Neural cell (in vitro differentiated cells): ENCODE data around the gene PIK3C2A. TPM values are rescaled to one million over a fixed set of nuclear protein-coding genes. Genes with fewer than 3 reads are reported as not detected.
A peak's percentile ranks its signal among the peaks of the same experiment; 100 is the strongest.

Experiments used
- H2AFZ ChIP-seq: fragments of 200-600, 300-800 bp; sonication (generic), shearing (Covaris generic); 2 replicates; pipeline ENCODE4 v1.6.0; 2014; ENCODE audit warnings: low read depth, mild to moderate bottlenecking, antibody characterized with exemption, low read length, moderate library complexity
- H3F3A ChIP-seq: fragments of 200-600 bp; shearing (Covaris generic); 2 replicates; pipeline ENCODE4 v1.6.1; 2016; ENCODE audit warnings: mild to moderate bottlenecking, moderate library complexity, mixed read lengths, antibody characterized with exemption, low read length; ENCODE audit not compliant: insufficient read depth, poor library complexity, severe bottlenecking
- H3K27ac ChIP-seq: fragments of 200-600, 300-800 bp; sonication (generic), shearing (Covaris generic); 2 replicates; pipeline ENCODE4 v1.5.1; 2014; ENCODE audit warnings: mild to moderate bottlenecking, low read length, moderate library complexity
- H3K27me3 ChIP-seq: fragments of 300-800, 200-600 bp; sonication (generic), shearing (Covaris generic); 2 replicates; pipeline ENCODE4 v1.6.0; 2014; ENCODE audit warnings: mild to moderate bottlenecking, low read depth, low read length, moderate library complexity; ENCODE audit not compliant: insufficient read depth
- H3K36me3 ChIP-seq: fragments of 300-800, 200-600 bp; sonication (generic), shearing (Covaris generic); 2 replicates; pipeline ENCODE4 v1.5.1; 2014; ENCODE audit warnings: mild to moderate bottlenecking, antibody characterized with exemption, low read length, moderate library complexity; ENCODE audit not compliant: insufficient read depth
- H3K4me2 ChIP-seq: fragments of 300-800, 200-600 bp; sonication (generic), shearing (Covaris generic); 2 replicates; pipeline ENCODE4 v1.6.0; 2014; ENCODE audit warnings: mild to moderate bottlenecking, low read length
- H3K4me3 ChIP-seq: fragments of 300-800, 200-600 bp; sonication (generic), shearing (Covaris generic); 2 replicates; pipeline ENCODE4 v1.5.1; 2014; ENCODE audit warnings: mild to moderate bottlenecking, low read length, moderate library complexity
- H3K79me2 ChIP-seq: fragments of 200-600 bp; shearing (Covaris generic); replicated peaks from 2 replicates; pipeline ENCODE4 v1.6.0; 2014; ENCODE audit warnings: mild to moderate bottlenecking, low read length, moderate library complexity; ENCODE audit not compliant: insufficient read depth
- H3K9ac ChIP-seq: fragments of 300-800, 200-600 bp; sonication (generic), shearing (Covaris generic); 2 replicates; pipeline ENCODE4 v1.6.1; 2016; ENCODE audit warnings: mild to moderate bottlenecking, low read length, mixed read lengths
- H3K9me2 ChIP-seq: fragments of 200-600 bp; shearing (Covaris generic); 2 replicates; pipeline ENCODE4 v1.6.1; 2016; ENCODE audit warnings: mild to moderate bottlenecking, low read length, mixed read lengths; ENCODE audit not compliant: insufficient read depth
- H3K9me3 ChIP-seq: fragments of 200-600, 300-800 bp; sonication (generic), shearing (Covaris generic); 2 replicates; pipeline ENCODE4 v1.6.1; 2016; ENCODE audit warnings: mild to moderate bottlenecking, mixed run types, low read length, moderate library complexity, mixed read lengths
- H4K20me1 ChIP-seq: fragments of 200-600 bp; shearing (Covaris generic); 2 replicates; pipeline ENCODE4 v1.6.1; 2016; ENCODE audit warnings: mild to moderate bottlenecking, mixed run types; ENCODE audit not compliant: insufficient read depth
- EP300 ChIP-seq: fragments of 450-650 bp; conservative IDR thresholded peaks from 2 replicates; pipeline ENCODE4 v1.6.1; 2014; ENCODE audit warnings: antibody characterized with exemption, mild to moderate bottlenecking, moderate library complexity; ENCODE audit not compliant: poor library complexity, severe bottlenecking
- EZH2 ChIP-seq: fragments of 200-600, 300-800 bp; shearing (Covaris generic), sonication (generic); IDR thresholded peaks from 2 replicates; pipeline ENCODE4 v1.6.1; 2014; ENCODE audit warnings: antibody characterized with exemption, low read length, borderline replicate concordance, mild to moderate bottlenecking; ENCODE audit not compliant: insufficient read depth, poor library complexity, severe bottlenecking
- MXI1 ChIP-seq: fragments of 450-650 bp; conservative IDR thresholded peaks from 2 replicates; pipeline ENCODE4 v1.6.1; 2014; ENCODE audit warnings: antibody characterized with exemption, mild to moderate bottlenecking; ENCODE audit not compliant: poor library complexity, severe bottlenecking
- POLR2AphosphoS5 ChIP-seq: IDR thresholded peaks from 2 replicates; pipeline ENCODE4 v1.6.1; 2012
- RAD21 ChIP-seq: fragments of 450-650 bp; conservative IDR thresholded peaks from 2 replicates; pipeline ENCODE4 v1.6.1; 2014; ENCODE audit warnings: antibody characterized with exemption, mild to moderate bottlenecking, moderate library complexity
- SMC3 ChIP-seq: fragments of 450-650 bp; conservative IDR thresholded peaks from 2 replicates; pipeline ENCODE4 v1.6.1; 2014; ENCODE audit warnings: antibody characterized with exemption, mild to moderate bottlenecking, moderate library complexity; ENCODE audit not compliant: poor library complexity
- TAF1 ChIP-seq: IDR thresholded peaks from 2 replicates; pipeline ENCODE4 v1.6.1; 2012; ENCODE audit warnings: low read depth
- polyA plus RNA-seq: library from polyadenylated mRNA; depleted of rRNA; stranded (reverse); fragments of >200 nt; gene quantifications from 2 replicates; pipeline ENCODE4 v1.2.3, GENCODE V29; 2014
- TF ChIP-seq, protein P1 (sequence below): fragments of 450-650 bp; IDR thresholded peaks from 2 replicates; pipeline ENCODE4 v1.5.1; 2014; ENCODE audit warnings: antibody characterized with exemption, mild to moderate bottlenecking, moderate library complexity; ENCODE audit not compliant: poor library complexity, severe bottlenecking
- TF ChIP-seq, protein P2 (sequence below): IDR thresholded peaks from 2 replicates; pipeline ENCODE4 v1.6.1; 2012; ENCODE audit warnings: borderline replicate concordance

The PIK3C2A gene
- polyA plus RNA-seq, 1 donor from 2014 or later, result 24.9 TPM

- H3K27me3 ChIP-seq, result no peaks in the 10 kb centered on the region
- H3F3A ChIP-seq, result no peaks in the 10 kb centered on the region
- no peaks in the 10 kb centered on the region for H3K36me3 ChIP-seq
- H3K9me3 ChIP-seq, result no peaks in the 10 kb centered on the region
- no peak overlapping the region for H3K4me2 ChIP-seq
- H3K27ac ChIP-seq, result no peak overlapping the region
- peaks cover 25% of the 10 kb centered on the region for H3K79me2 ChIP-seq
- H4K20me1 ChIP-seq, result no peaks in the 10 kb centered on the region
- TF ChIP-seq, protein P1, sequence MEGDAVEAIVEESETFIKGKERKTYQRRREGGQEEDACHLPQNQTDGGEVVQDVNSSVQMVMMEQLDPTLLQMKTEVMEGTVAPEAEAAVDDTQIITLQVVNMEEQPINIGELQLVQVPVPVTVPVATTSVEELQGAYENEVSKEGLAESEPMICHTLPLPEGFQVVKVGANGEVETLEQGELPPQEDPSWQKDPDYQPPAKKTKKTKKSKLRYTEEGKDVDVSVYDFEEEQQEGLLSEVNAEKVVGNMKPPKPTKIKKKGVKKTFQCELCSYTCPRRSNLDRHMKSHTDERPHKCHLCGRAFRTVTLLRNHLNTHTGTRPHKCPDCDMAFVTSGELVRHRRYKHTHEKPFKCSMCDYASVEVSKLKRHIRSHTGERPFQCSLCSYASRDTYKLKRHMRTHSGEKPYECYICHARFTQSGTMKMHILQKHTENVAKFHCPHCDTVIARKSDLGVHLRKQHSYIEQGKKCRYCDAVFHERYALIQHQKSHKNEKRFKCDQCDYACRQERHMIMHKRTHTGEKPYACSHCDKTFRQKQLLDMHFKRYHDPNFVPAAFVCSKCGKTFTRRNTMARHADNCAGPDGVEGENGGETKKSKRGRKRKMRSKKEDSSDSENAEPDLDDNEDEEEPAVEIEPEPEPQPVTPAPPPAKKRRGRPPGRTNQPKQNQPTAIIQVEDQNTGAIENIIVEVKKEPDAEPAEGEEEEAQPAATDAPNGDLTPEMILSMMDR, result no peak
- TF ChIP-seq TAF1 (no peak), SMC3 (no peak), EZH2 (no peak), RAD21 (no peak), EP300 (no peak), MXI1 (no peak), POLR2AphosphoS5 (no peak)
- TF ChIP-seq, protein P2, sequence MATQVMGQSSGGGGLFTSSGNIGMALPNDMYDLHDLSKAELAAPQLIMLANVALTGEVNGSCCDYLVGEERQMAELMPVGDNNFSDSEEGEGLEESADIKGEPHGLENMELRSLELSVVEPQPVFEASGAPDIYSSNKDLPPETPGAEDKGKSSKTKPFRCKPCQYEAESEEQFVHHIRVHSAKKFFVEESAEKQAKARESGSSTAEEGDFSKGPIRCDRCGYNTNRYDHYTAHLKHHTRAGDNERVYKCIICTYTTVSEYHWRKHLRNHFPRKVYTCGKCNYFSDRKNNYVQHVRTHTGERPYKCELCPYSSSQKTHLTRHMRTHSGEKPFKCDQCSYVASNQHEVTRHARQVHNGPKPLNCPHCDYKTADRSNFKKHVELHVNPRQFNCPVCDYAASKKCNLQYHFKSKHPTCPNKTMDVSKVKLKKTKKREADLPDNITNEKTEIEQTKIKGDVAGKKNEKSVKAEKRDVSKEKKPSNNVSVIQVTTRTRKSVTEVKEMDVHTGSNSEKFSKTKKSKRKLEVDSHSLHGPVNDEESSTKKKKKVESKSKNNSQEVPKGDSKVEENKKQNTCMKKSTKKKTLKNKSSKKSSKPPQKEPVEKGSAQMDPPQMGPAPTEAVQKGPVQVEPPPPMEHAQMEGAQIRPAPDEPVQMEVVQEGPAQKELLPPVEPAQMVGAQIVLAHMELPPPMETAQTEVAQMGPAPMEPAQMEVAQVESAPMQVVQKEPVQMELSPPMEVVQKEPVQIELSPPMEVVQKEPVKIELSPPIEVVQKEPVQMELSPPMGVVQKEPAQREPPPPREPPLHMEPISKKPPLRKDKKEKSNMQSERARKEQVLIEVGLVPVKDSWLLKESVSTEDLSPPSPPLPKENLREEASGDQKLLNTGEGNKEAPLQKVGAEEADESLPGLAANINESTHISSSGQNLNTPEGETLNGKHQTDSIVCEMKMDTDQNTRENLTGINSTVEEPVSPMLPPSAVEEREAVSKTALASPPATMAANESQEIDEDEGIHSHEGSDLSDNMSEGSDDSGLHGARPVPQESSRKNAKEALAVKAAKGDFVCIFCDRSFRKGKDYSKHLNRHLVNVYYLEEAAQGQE, result no peak
- no peak overlapping the region for H3K9ac ChIP-seq
- no peaks in the 10 kb centered on the region for H3K9me2 ChIP-seq
- no peak overlapping the region for H3K4me3 ChIP-seq
- no peak overlapping the region for H2AFZ ChIP-seq
These were observed 2.1 kb upstream of the PIK3C2A start for GRCh38 chr11:17209939-17210245.

DNA sequence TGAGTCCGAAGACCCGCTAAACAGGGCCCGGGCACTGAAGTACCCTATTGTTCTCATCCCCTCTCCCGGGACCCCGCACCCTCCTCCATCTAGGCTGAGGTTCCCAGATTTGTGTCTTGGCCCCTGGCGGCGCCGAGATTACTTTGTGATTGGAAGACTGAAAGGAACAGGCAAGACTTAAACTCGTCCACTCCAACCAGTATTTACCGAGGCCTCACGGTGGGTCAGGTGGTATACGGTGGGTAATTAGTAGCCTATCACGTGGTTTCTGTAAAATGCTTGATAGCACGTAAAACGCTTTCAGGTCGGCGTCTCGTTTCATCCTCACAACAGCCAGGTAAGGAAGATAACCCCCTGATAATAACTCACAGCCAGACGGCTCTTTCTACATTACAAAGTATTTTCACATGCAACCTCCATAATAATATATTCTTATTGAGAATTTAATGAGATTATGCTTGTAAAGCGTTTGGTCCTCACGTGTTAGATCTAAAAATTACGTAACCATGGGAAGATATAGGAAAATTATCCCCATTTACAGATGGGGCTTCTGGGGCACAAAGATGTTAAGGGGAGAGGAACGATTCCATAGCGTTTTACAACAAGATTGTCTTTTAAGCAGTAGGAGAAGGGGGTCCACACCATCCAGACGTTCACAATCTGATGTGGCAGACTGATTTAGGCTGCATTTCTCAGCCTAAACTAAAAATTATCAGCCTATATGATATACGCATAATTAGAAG is 642 bp upstream of the PIK3C2A start:
- Histone ChIP-seq H3K9me2 (no peaks in the 10 kb centered on the region), H3F3A (no peaks in the 10 kb centered on the region), H3K4me2 (peak overlapping the region; percentile 64), H3K27ac (peak overlapping the region; percentile 96), H4K20me1 (no peaks in the 10 kb centered on the region), H2AFZ (peak overlapping the region; percentile 95), H3K27me3 (no peaks in the 10 kb centered on the region), H3K79me2 (peaks cover 36% of the 10 kb centered on the region), H3K36me3 (no peaks in the 10 kb centered on the region), H3K9ac (peak overlapping the region; percentile 97), H3K4me3 (peak overlapping the region; percentile 95), H3K9me3 (no peaks in the 10 kb centered on the region)
- TF ChIP-seq RAD21 (no peak), SMC3 (peak; percentile 42), EP300 (no peak), POLR2AphosphoS5 (peak; percentile 28), EZH2 (no peak), TAF1 (peak; percentile 21), MXI1 (peak; percentile 79)
- TF ChIP-seq, protein P1, result no peak
- TF ChIP-seq, protein P2, result peak; percentile 39
